ENCODE results near the gene FAM131B.

DNA sequence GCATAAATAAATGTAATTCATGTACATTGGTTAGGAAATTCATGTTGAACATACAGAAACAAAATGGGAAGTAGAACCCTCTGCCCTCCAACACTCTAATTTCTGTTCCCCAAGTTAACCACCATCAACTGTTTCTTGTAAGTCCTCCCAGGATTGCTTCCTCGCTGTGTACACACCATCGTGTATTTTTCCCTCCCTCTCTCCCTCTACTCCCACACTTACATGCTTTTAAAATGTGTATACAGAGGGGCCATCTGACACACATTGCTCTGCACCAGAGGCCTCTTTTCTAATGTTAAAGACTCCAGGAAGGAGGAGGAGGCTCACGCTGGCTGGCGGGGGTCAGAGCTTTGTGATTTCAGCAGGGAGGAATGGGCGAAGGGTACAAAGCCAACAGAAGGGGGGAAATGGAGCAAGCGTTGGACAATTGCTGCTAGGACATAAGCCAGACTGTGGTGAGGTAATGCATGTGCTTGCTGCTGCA, 48.0 kb upstream of the FAM131B start:
- TF ChIP-seq, protein P1, sequence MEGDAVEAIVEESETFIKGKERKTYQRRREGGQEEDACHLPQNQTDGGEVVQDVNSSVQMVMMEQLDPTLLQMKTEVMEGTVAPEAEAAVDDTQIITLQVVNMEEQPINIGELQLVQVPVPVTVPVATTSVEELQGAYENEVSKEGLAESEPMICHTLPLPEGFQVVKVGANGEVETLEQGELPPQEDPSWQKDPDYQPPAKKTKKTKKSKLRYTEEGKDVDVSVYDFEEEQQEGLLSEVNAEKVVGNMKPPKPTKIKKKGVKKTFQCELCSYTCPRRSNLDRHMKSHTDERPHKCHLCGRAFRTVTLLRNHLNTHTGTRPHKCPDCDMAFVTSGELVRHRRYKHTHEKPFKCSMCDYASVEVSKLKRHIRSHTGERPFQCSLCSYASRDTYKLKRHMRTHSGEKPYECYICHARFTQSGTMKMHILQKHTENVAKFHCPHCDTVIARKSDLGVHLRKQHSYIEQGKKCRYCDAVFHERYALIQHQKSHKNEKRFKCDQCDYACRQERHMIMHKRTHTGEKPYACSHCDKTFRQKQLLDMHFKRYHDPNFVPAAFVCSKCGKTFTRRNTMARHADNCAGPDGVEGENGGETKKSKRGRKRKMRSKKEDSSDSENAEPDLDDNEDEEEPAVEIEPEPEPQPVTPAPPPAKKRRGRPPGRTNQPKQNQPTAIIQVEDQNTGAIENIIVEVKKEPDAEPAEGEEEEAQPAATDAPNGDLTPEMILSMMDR (IDR thresholded peaks at IDR 0.05; ENCODE audit: low read depth, low read length), result no peak
- no peak for TF ChIP-seq POLR2A (IDR thresholded peaks at IDR 0.05; ENCODE audit: extremely low read depth, insufficient read length)
- TF ChIP-seq, protein P2, sequence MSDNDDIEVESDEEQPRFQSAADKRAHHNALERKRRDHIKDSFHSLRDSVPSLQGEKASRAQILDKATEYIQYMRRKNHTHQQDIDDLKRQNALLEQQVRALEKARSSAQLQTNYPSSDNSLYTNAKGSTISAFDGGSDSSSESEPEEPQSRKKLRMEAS (IDR thresholded peaks at IDR 0.05; ENCODE audit: low read depth, low read length), result peak; percentile 35; the same call in 1 of the 2 replicates
